H9 (cell line): ENCODE data around the gene PRPH. TPM values are rescaled to one million over a fixed set of nuclear protein-coding genes. Genes with fewer than 3 reads are reported as not detected.

Experiments
- DNase-seq: peaks from one replicate; pipeline ENCODE4 v3.0.0-alpha.2; 2017
- H2AFZ ChIP-seq: one replicate; pipeline ENCODE4 v1.6.1; 2013; ENCODE audit warnings: mild to moderate bottlenecking, low read length, control low read depth, moderate library complexity
- H2AK5ac ChIP-seq: 2 replicates; pipeline ENCODE4 v1.6.1; 2013; ENCODE audit warnings: low read length, control low read depth, mixed read lengths; ENCODE audit not compliant: insufficient read length
- H2BK120ac ChIP-seq: one replicate; pipeline ENCODE4 v1.6.1; 2013; ENCODE audit warnings: low read depth, mild to moderate bottlenecking, low read length, control low read depth, inconsistent platforms; ENCODE audit not compliant: poor library complexity, severe bottlenecking
- H2BK12ac ChIP-seq: 2 replicates; pipeline ENCODE4 v1.6.1; 2013; ENCODE audit warnings: low read length, control low read depth, mixed read lengths, low read depth; ENCODE audit not compliant: insufficient read length
- H2BK15ac ChIP-seq: 2 replicates; pipeline ENCODE4 v1.6.1; 2013; ENCODE audit warnings: low read depth, low read length, control low read depth
- H2BK20ac ChIP-seq: one replicate; pipeline ENCODE4 v1.6.1; 2013; ENCODE audit warnings: low read depth, mild to moderate bottlenecking, low read length, control low read depth, inconsistent platforms; ENCODE audit not compliant: poor library complexity, severe bottlenecking
- H2BK5ac ChIP-seq: 2 replicates; pipeline ENCODE4 v1.6.1; 2013; ENCODE audit warnings: low read length, control low read depth, mixed read lengths; ENCODE audit not compliant: insufficient read length
- H3K14ac ChIP-seq: 2 replicates; pipeline ENCODE4 v1.6.1; 2013; ENCODE audit warnings: low read length, control low read depth; ENCODE audit not compliant: insufficient read depth
- H3K18ac ChIP-seq: 2 replicates; pipeline ENCODE4 v1.6.1; 2013; ENCODE audit warnings: low read depth, mild to moderate bottlenecking, mixed read lengths, low read length, control low read depth; ENCODE audit not compliant: insufficient read length
- H3K23ac ChIP-seq: 2 replicates; pipeline ENCODE4 v1.6.1; 2013; ENCODE audit warnings: low read length, control low read depth, mixed read lengths, low read depth; ENCODE audit not compliant: insufficient read length
- H3K23me2 ChIP-seq: 2 replicates; pipeline ENCODE4 v1.6.1; 2013; ENCODE audit warnings: low read depth, mild to moderate bottlenecking, mixed read lengths, low read length, control low read depth; ENCODE audit not compliant: insufficient read length, poor library complexity, severe bottlenecking
- H3K27ac ChIP-seq: 2 replicates; pipeline ENCODE4 v1.5.1; 2013; ENCODE audit warnings: low read length, control low read depth, mixed read lengths, low read depth; ENCODE audit not compliant: insufficient read length
- H3K27me3 ChIP-seq: 2 replicates; pipeline ENCODE4 v1.6.1; 2013; ENCODE audit warnings: low read length, control low read depth, inconsistent platforms; ENCODE audit not compliant: insufficient read depth
- H3K4ac ChIP-seq: 2 replicates; pipeline ENCODE4 v1.6.1; 2013; ENCODE audit warnings: low read depth, mild to moderate bottlenecking, control low read depth, inconsistent platforms, low read length, moderate library complexity
- H3K4me1 ChIP-seq: 2 replicates; pipeline ENCODE4 v1.6.1; 2013; ENCODE audit warnings: low read length, control low read depth, inconsistent platforms; ENCODE audit not compliant: insufficient read depth
- H3K4me2 ChIP-seq: 2 replicates; pipeline ENCODE4 v1.6.1; 2013; ENCODE audit warnings: low read length, control low read depth, mixed read lengths; ENCODE audit not compliant: insufficient read length, insufficient read depth
- H3K56ac ChIP-seq: 2 replicates; pipeline ENCODE4 v1.6.1; 2013; ENCODE audit warnings: low read depth, mild to moderate bottlenecking, mixed read lengths, low read length, control low read depth; ENCODE audit not compliant: insufficient read length
- H3K79me1 ChIP-seq: 2 replicates; pipeline ENCODE4 v1.6.1; 2013; ENCODE audit warnings: low read depth, mild to moderate bottlenecking, moderate library complexity, low read length, control low read depth, inconsistent platforms; ENCODE audit not compliant: insufficient read depth, poor library complexity, severe bottlenecking
- H3K79me2 ChIP-seq: 2 replicates; pipeline ENCODE4 v1.6.1; 2013; ENCODE audit warnings: low read length, control low read depth, inconsistent platforms; ENCODE audit not compliant: insufficient read depth
- H3K9ac ChIP-seq: 2 replicates; pipeline ENCODE4 v1.6.1; 2013; ENCODE audit warnings: low read length, control low read depth, mixed read lengths; ENCODE audit not compliant: insufficient read length; ENCODE audit errors: extremely low read depth
- H3K9me3 ChIP-seq: one replicate; pipeline ENCODE4 v1.6.1; 2013; ENCODE audit warnings: low read depth, low read length, inconsistent platforms; ENCODE audit not compliant: control insufficient read depth
- H3T11ph ChIP-seq: one replicate; pipeline ENCODE4 v1.6.1; 2013; ENCODE audit warnings: mild to moderate bottlenecking, low read length, control low read depth, inconsistent platforms
- H4K20me1 ChIP-seq: one replicate; pipeline ENCODE4 v1.6.1; 2013; ENCODE audit not compliant: control insufficient read depth, insufficient read length, insufficient read depth
- H4K5ac ChIP-seq: 2 replicates; pipeline ENCODE4 v1.6.1; 2013; ENCODE audit warnings: low read depth, mild to moderate bottlenecking, mixed read lengths, low read length, control low read depth; ENCODE audit not compliant: insufficient read length
- H4K8ac ChIP-seq: replicated peaks from 2 replicates; pipeline ENCODE4 v1.6.1; 2013; ENCODE audit warnings: low read length, control low read depth, mixed read lengths, low read depth; ENCODE audit not compliant: insufficient read length
- H4K91ac ChIP-seq: 2 replicates; pipeline ENCODE4 v1.6.1; 2013; ENCODE audit warnings: low read depth, mild to moderate bottlenecking, moderate library complexity, mixed read lengths, low read length, control low read depth; ENCODE audit not compliant: insufficient read length
- H3K27ac Mint-ChIP-seq, 3 experiments: 2 replicates in 2 of 3; 3 replicates in 1 of 3; pipeline ENCODE4 v1.8.0; 2020 to 2021; ENCODE audit warnings: mixed read lengths in 3 of 3, mild to moderate bottlenecking in 1 of 3, moderate library complexity in 1 of 3
- H3K27me3 Mint-ChIP-seq: 2 replicates; pipeline ENCODE4 v1.8.0; 2021; ENCODE audit warnings: low read depth, mild to moderate bottlenecking, moderate library complexity, mixed read lengths
- H3K36me3 Mint-ChIP-seq, 3 experiments: 2 replicates in 2 of 3; 3 replicates in 1 of 3; pipeline ENCODE4 v1.8.0; 2020 to 2021; ENCODE audit warnings: low read depth in 3 of 3, mixed read lengths in 3 of 3; ENCODE audit not compliant: insufficient read depth in 1 of 3
- H3K4me1 Mint-ChIP-seq, 2 experiments: 2 replicates each; pipeline ENCODE4 v1.8.0; 2020; ENCODE audit warnings: mixed read lengths in 2 of 2
- H3K4me3 Mint-ChIP-seq, 2 experiments: 2 replicates in 1 of 2; 3 replicates in 1 of 2; pipeline ENCODE4 v1.8.0; 2020 to 2021; ENCODE audit warnings: mild to moderate bottlenecking in 2 of 2, mixed read lengths in 2 of 2, moderate library complexity in 1 of 2
- H3K9me3 Mint-ChIP-seq, 2 experiments: 2 replicates in 1 of 2; 3 replicates in 1 of 2; pipeline ENCODE4 v1.8.0; 2020; ENCODE audit warnings: mild to moderate bottlenecking in 2 of 2, mixed read lengths in 2 of 2, moderate library complexity in 1 of 2
- CTCF ChIP-seq: fragments of 200-600 bp; sonication (generic); conservative IDR thresholded peaks from 3 replicates; pipeline ENCODE4 v1.8.0; 2021; ENCODE audit warnings: antibody characterized with exemption, mild to moderate bottlenecking
- WGBS: extraction: QIAGEN DNeasy Blood & Tissue Kit; methylation state at CpG from one replicate; pipeline ENCODE4 v1.1.7; 2013; ENCODE audit warnings: missing lambda C conversion rate, low lambda C conversion rate, mixed read lengths; ENCODE audit not compliant: insufficient read length; ENCODE audit errors: extremely low coverage; 5-methylcytosine and 5-hydroxymethylcytosine counted together
- total RNA-seq: library from RNA; stranded (reverse); gene quantifications from 2 replicates; pipeline ENCODE4 v1.2.1, GENCODE V29; 2021

Gene PRPH
- total RNA-seq, 1 experiment from 2014 or later: 1.1 TPM

- Histone ChIP-seq H3K27ac (no peak overlapping the region), H3K9me3 (no peaks in the 10 kb centered on the region), H2AK5ac (no peak overlapping the region), H2BK120ac (no peak overlapping the region), H4K8ac (no peak overlapping the region), H3K14ac (no peak overlapping the region), H3K79me1 (no peaks in the 10 kb centered on the region), H2BK5ac (no peak overlapping the region), H3K27me3 (peaks cover 84% of the 10 kb centered on the region), H2BK15ac (no peak overlapping the region), H4K5ac (no peak overlapping the region), H3K79me2 (no peaks in the 10 kb centered on the region), H3K4me2 (no peak overlapping the region), H3K18ac (no peak overlapping the region), H2AFZ (no peak overlapping the region), H3K4ac (no peak overlapping the region), H3K23me2 (peaks cover 24% of the 10 kb centered on the region), H3K56ac (no peak overlapping the region), H3K23ac (no peak overlapping the region), H3K4me1 (peaks cover 7% of the 10 kb centered on the region; the same call in 1 of the 2 replicates), H2BK12ac (no peak overlapping the region), H4K20me1 (peaks cover 3% of the 10 kb centered on the region), H3K9ac (no peak overlapping the region), H3T11ph (no peak overlapping the region), H4K91ac (no peak overlapping the region), H2BK20ac (no peak overlapping the region)
- no peak for TF ChIP-seq CTCF
- peaks cover 1 to 6% of the 10 kb centered on the region in 2 experiments; a peak in 3 of 5 replicates for H3K9me3 Mint-ChIP-seq
- peaks cover 98% of the 10 kb centered on the region for H3K27me3 Mint-ChIP-seq
- no peak for DNase-seq
- peaks cover 46 to 55% of the 10 kb centered on the region in 2 experiments for H3K4me1 Mint-ChIP-seq
- peak overlapping the region in 1 of 2 experiments; percentile 47; a peak in 1 of 5 replicates for H3K4me3 Mint-ChIP-seq
- peaks cover 0 to 1% (median 0%) of the 10 kb centered on the region in 3 experiments; a peak in 2 of 7 replicates for H3K36me3 Mint-ChIP-seq
- no peak overlapping the region for H3K27ac Mint-ChIP-seq
- no CpG with 5 or more reads among the region's 6 CpGs for WGBS
These were observed 45.3 kb downstream of the PRPH start for GRCh38 chr12:49340095-49340870.
